Central memory CD8-positive, alpha-beta T cell (primary cell): ENCODE results near the gene GNMT.

Source experiments
- ATAC-seq: fragments of 150-1000 bp; cut with Tn5 transposase; replicated peaks from 2 replicates; pipeline ENCODE4 v1.10.0; 2022; ENCODE audit warnings: mild to moderate bottlenecking, moderate FRiP score, moderate number of reproducible peaks; ENCODE audit not compliant: poor library complexity, severe bottlenecking; ENCODE audit errors: extremely low read depth
- DNase-seq, 2 donors: peaks; one replicate each; pipeline ENCODE4 v3.0.0; 2021; ENCODE audit warnings: low spot score in 2 of 2
- H3K27ac Mint-ChIP-seq: one replicate; pipeline ENCODE4 v1.8.0; 2022; ENCODE audit warnings: low read depth, mild to moderate bottlenecking, moderate library complexity, mixed read lengths
- H3K27me3 Mint-ChIP-seq: one replicate; pipeline ENCODE4 v1.8.0; 2022; ENCODE audit warnings: mixed read lengths
- H3K36me3 Mint-ChIP-seq: one replicate; pipeline ENCODE4 v1.8.0; 2022; ENCODE audit warnings: mild to moderate bottlenecking, moderate library complexity, mixed read lengths; ENCODE audit not compliant: insufficient read depth
- H3K4me1 Mint-ChIP-seq: one replicate; pipeline ENCODE4 v1.8.0; 2022; ENCODE audit warnings: mixed read lengths
- H3K4me3 Mint-ChIP-seq: one replicate; pipeline ENCODE4 v1.8.0; 2022; ENCODE audit warnings: mild to moderate bottlenecking, moderate library complexity, mixed read lengths
- H3K9me3 Mint-ChIP-seq: one replicate; pipeline ENCODE4 v1.8.0; 2022; ENCODE audit warnings: mixed read lengths

The GNMT gene

GRCh38 chr6:42960243-42961019 is at the start of gene GNMT:
Gene GNMT, plus strand, starts transcription at chr6:42960754. Its CDS starts 14 bp downstream, at chr6:42960768.
- H3K27ac Mint-ChIP-seq: peak within 1 kb of the TSS; percentile 73
- H3K27me3 Mint-ChIP-seq: no peaks in the 10 kb centered on the region
- H3K4me1 Mint-ChIP-seq: peaks cover 6% of the 10 kb centered on the region
- DNase-seq: no peak
- H3K9me3 Mint-ChIP-seq: no peaks in the 10 kb centered on the region
- ATAC-seq: peak; percentile 43
- H3K36me3 Mint-ChIP-seq: peaks cover 9% of the 10 kb centered on the region
- peak within 1 kb of the TSS; percentile 63 for H3K4me3 Mint-ChIP-seq

- peaks cover 2% of the 10 kb centered on the region for H3K36me3 Mint-ChIP-seq
- H3K27me3 Mint-ChIP-seq: peaks cover 8% of the 10 kb centered on the region
- DNase-seq (no peak), ATAC-seq (peak; percentile 19)
- H3K4me3 Mint-ChIP-seq: peak overlapping the region; percentile 36
- H3K4me1 Mint-ChIP-seq: no peaks in the 10 kb centered on the region
- no peaks in the 10 kb centered on the region for H3K9me3 Mint-ChIP-seq
- H3K27ac Mint-ChIP-seq: no peak overlapping the region
Observed at GRCh38 chr6:42911171-42912021, 49.2 kb upstream of the GNMT start.

- Mint-ChIP-seq H3K4me3 (no peak overlapping the region), H3K27ac (no peak overlapping the region), H3K36me3 (peaks cover 2% of the 10 kb centered on the region), H3K9me3 (no peaks in the 10 kb centered on the region), H3K4me1 (no peaks in the 10 kb centered on the region), H3K27me3 (peaks cover 8% of the 10 kb centered on the region)
- DNase-seq (no peak), ATAC-seq (no peak)
Observed at GRCh38 chr6:42914546-42914945, 46.0 kb upstream of the GNMT start.

- H3K27me3 Mint-ChIP-seq: peaks cover 8% of the 10 kb centered on the region
- no peak for ATAC-seq
- no peak within 1 kb of the TSS for H3K27ac Mint-ChIP-seq
- peaks cover 2% of the 10 kb centered on the region for H3K36me3 Mint-ChIP-seq
- no peak within 1 kb of the TSS for H3K4me3 Mint-ChIP-seq
- no peaks in the 10 kb centered on the region for H3K4me1 Mint-ChIP-seq
- no peaks in the 10 kb centered on the region for H3K9me3 Mint-ChIP-seq
- DNase-seq: no peak
Observed at GRCh38 chr6:42915732-42916131, 44.8 kb upstream of the GNMT start, which contains the start of gene PTCRA. Gene PTCRA, plus strand, starts transcription at chr6:42916053. Its CDS starts 17 bp downstream, at chr6:42916070.

GRCh38 chr6:42916288-42916687 is 44.3 kb upstream of the GNMT start:
- Mint-ChIP-seq H3K27ac (no peak overlapping the region), H3K4me3 (no peak overlapping the region), H3K27me3 (peaks cover 3% of the 10 kb centered on the region), H3K9me3 (no peaks in the 10 kb centered on the region), H3K36me3 (peaks cover 2% of the 10 kb centered on the region), H3K4me1 (no peaks in the 10 kb centered on the region)
- no peak for ATAC-seq
- no peak for DNase-seq

- H3K36me3 Mint-ChIP-seq: no peaks in the 10 kb centered on the region
- no peak overlapping the region for H3K4me3 Mint-ChIP-seq
- ATAC-seq (no peak), DNase-seq (no peak)
- no peaks in the 10 kb centered on the region for H3K27me3 Mint-ChIP-seq
- no peaks in the 10 kb centered on the region for H3K4me1 Mint-ChIP-seq
- no peak overlapping the region for H3K27ac Mint-ChIP-seq
- H3K9me3 Mint-ChIP-seq: no peaks in the 10 kb centered on the region
Observed at GRCh38 chr6:42921801-42922200, 38.8 kb upstream of the GNMT start.

GRCh38 chr6:42923666-42924065 is 36.9 kb upstream of the GNMT start:
- H3K36me3 Mint-ChIP-seq: no peaks in the 10 kb centered on the region
- ATAC-seq (no peak), DNase-seq (no peak)
- H3K4me1 Mint-ChIP-seq: peaks cover 6% of the 10 kb centered on the region
- no peaks in the 10 kb centered on the region for H3K9me3 Mint-ChIP-seq
- no peak overlapping the region for H3K27ac Mint-ChIP-seq
- no peak overlapping the region for H3K4me3 Mint-ChIP-seq
- no peaks in the 10 kb centered on the region for H3K27me3 Mint-ChIP-seq

- H3K27me3 Mint-ChIP-seq: no peaks in the 10 kb centered on the region
- peaks cover 15% of the 10 kb centered on the region for H3K36me3 Mint-ChIP-seq
- no peak for DNase-seq
- H3K4me3 Mint-ChIP-seq: no peak overlapping the region
- H3K4me1 Mint-ChIP-seq: peaks cover 15% of the 10 kb centered on the region
- ATAC-seq: no peak
- no peak overlapping the region for H3K27ac Mint-ChIP-seq
- no peaks in the 10 kb centered on the region for H3K9me3 Mint-ChIP-seq
Observed at GRCh38 chr6:42925248-42925857, 35.2 kb upstream of the GNMT start.

- Mint-ChIP-seq H3K27ac (peak within 1 kb of the TSS; percentile 99), H3K9me3 (no peaks in the 10 kb centered on the region), H3K27me3 (no peaks in the 10 kb centered on the region), H3K4me3 (peak within 1 kb of the TSS; percentile 97), H3K36me3 (peaks cover 29% of the 10 kb centered on the region), H3K4me1 (peaks cover 51% of the 10 kb centered on the region)
- peak; percentile 86 for ATAC-seq
- DNase-seq: peak; percentile 83 to 92
Observed at GRCh38 chr6:42928986-42929820, 31.4 kb upstream of the GNMT start, which contains the start of gene CNPY3. Gene CNPY3, plus strand, starts transcription at chr6:42929480. Its CDS starts 91 bp downstream, at chr6:42929571.

GRCh38 chr6:42929821-42930360 is 30.7 kb upstream of the GNMT start:
- H3K36me3 Mint-ChIP-seq: peaks cover 33% of the 10 kb centered on the region
- DNase-seq (peak in 1 of 2 donors; percentile 45), ATAC-seq (peak; percentile 24)
- H3K27ac Mint-ChIP-seq: peak overlapping the region; percentile 99
- H3K27me3 Mint-ChIP-seq: no peaks in the 10 kb centered on the region
- no peaks in the 10 kb centered on the region for H3K9me3 Mint-ChIP-seq
- H3K4me1 Mint-ChIP-seq: peaks cover 52% of the 10 kb centered on the region
- H3K4me3 Mint-ChIP-seq: peak overlapping the region; percentile 97

- Mint-ChIP-seq H3K4me3 (peak overlapping the region; percentile 97), H3K9me3 (no peaks in the 10 kb centered on the region), H3K27me3 (no peaks in the 10 kb centered on the region), H3K4me1 (peaks cover 61% of the 10 kb centered on the region), H3K27ac (peak overlapping the region; percentile 99), H3K36me3 (peaks cover 55% of the 10 kb centered on the region)
- ATAC-seq (no peak), DNase-seq (no peak)
Observed at GRCh38 chr6:42932412-42932811, 28.1 kb upstream of the GNMT start.
